Ascending aorta (tissue), 2 donors: Measurements from ENCODE around the gene MTNR1B. TPM values are rescaled to one million over a fixed set of nuclear protein-coding genes. Genes with fewer than 3 reads are reported as not detected.

Source experiments
- DNase-seq, 2 donors: peaks; one replicate each; pipeline ENCODE4 v3.0.0-alpha.2; 2019; ENCODE audit warnings: low spot score in 2 of 2
- H3K27ac ChIP-seq, 2 donors: fragments of 200-600 bp; sonication (generic); one replicate each; pipeline ENCODE4 v1.5.1; 2016 to 2017; ENCODE audit warnings: mild to moderate bottlenecking in 1 of 2
- H3K27me3 ChIP-seq: fragments of 200-600 bp; sonication (generic); one replicate; pipeline ENCODE4 v1.5.1; 2017
- H3K36me3 ChIP-seq, 2 donors: fragments of 200-600 bp; sonication (generic); one replicate each; pipeline ENCODE4 v1.5.1; 2016
- H3K4me1 ChIP-seq, 2 donors: fragments of 200-600 bp; sonication (generic); one replicate each; pipeline ENCODE4 v1.5.1; 2016 to 2017; ENCODE audit warnings: mild to moderate bottlenecking in 1 of 2
- H3K4me3 ChIP-seq, 2 donors: fragments of 200-600 bp; sonication (generic); one replicate each; pipeline ENCODE4 v1.5.1; 2016 to 2017; ENCODE audit warnings: mild to moderate bottlenecking in 1 of 2
- H3K9me3 ChIP-seq, 2 donors: fragments of 200-600 bp; sonication (generic); one replicate each; pipeline ENCODE4 v1.5.1; 2016
- intact Hi-C: fragments of 100-400 bp; cut with DNase I; formaldehyde crosslinking; loops from one replicate; pipeline ENCODE4 v1.15.1; 2023
- total RNA-seq: library from RNA; depleted of rRNA; stranded (reverse); fragments of >200 nt; gene quantifications from one replicate; pipeline ENCODE4 v1.1.0, GENCODE V29; 2016
- TF ChIP-seq, protein P1 (sequence below), 3 experiments: fragments of 200-600 bp in 2 of 3; fragments of 450-650 bp in 1 of 3; sonication (generic) in 2 of 3; IDR thresholded peaks; one replicate each; pipeline ENCODE4 v1.5.1; 2016 to 2019; ENCODE audit warnings: antibody characterized with exemption in 3 of 3, mild to moderate bottlenecking in 1 of 3, moderate library complexity in 1 of 3

MTNR1B gene
- total RNA-seq, 1 donor from 2014 or later: not detected

DNA sequence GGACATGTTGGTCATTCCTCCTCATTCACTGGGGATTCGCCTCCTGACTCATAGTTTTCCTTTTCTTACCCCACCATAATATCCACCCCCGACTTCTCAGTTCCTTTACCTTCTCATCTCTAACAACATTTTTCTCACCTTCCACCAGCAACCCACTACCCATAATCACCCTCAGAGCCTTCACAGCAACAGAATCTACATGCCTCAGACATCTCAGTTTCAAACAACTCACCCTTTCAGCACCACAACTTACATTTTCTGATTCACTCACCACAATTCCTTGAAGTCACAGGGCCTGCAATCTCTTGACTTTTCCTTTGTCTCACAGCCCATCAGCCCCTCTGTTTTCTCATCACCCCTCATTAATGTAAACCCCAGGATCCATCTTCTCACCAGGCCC lies 2.3 kb upstream of the MTNR1B start:
- H3K27ac ChIP-seq: no peak overlapping the region
- H3K27me3 ChIP-seq: no peaks in the 10 kb centered on the region
- H3K4me1 ChIP-seq: no peaks in the 10 kb centered on the region
- no peaks in the 10 kb centered on the region for H3K9me3 ChIP-seq
- TF ChIP-seq, protein P1, sequence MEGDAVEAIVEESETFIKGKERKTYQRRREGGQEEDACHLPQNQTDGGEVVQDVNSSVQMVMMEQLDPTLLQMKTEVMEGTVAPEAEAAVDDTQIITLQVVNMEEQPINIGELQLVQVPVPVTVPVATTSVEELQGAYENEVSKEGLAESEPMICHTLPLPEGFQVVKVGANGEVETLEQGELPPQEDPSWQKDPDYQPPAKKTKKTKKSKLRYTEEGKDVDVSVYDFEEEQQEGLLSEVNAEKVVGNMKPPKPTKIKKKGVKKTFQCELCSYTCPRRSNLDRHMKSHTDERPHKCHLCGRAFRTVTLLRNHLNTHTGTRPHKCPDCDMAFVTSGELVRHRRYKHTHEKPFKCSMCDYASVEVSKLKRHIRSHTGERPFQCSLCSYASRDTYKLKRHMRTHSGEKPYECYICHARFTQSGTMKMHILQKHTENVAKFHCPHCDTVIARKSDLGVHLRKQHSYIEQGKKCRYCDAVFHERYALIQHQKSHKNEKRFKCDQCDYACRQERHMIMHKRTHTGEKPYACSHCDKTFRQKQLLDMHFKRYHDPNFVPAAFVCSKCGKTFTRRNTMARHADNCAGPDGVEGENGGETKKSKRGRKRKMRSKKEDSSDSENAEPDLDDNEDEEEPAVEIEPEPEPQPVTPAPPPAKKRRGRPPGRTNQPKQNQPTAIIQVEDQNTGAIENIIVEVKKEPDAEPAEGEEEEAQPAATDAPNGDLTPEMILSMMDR (IDR thresholded peaks at IDR 0.05): no peak
- intact Hi-C loops: no loop called here
- no peaks in the 10 kb centered on the region for H3K36me3 ChIP-seq
- DNase-seq: no peak
- H3K4me3 ChIP-seq: no peak overlapping the region

DNA sequence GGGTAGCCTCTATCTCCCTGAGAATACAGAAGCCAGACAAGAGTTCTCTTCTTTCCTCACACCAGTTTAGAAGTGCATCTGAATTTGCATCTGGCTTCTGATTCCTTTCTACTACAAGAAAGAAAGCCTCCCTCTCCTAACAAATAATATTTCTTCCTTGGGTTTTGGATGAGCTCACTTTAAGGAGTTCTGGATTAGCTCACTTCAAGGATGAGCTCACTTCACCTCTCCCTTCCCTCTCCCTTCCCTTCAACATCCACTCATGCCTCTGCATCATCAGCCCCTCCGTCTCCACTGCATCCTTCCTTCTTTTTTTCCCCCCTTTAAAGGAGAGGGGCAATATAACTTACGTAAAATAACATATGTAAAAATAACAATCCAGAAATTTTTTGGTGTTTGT lies 1.6 kb upstream of the MTNR1B start:
- no peak overlapping the region for H3K4me3 ChIP-seq
- intact Hi-C loops: no loop called here
- H3K27ac ChIP-seq: no peak overlapping the region
- no peaks in the 10 kb centered on the region for H3K9me3 ChIP-seq
- H3K27me3 ChIP-seq: no peaks in the 10 kb centered on the region
- H3K4me1 ChIP-seq: no peaks in the 10 kb centered on the region
- TF ChIP-seq, protein P1 (IDR thresholded peaks at IDR 0.05): no peak
- H3K36me3 ChIP-seq: no peaks in the 10 kb centered on the region
- no peak for DNase-seq

DNA sequence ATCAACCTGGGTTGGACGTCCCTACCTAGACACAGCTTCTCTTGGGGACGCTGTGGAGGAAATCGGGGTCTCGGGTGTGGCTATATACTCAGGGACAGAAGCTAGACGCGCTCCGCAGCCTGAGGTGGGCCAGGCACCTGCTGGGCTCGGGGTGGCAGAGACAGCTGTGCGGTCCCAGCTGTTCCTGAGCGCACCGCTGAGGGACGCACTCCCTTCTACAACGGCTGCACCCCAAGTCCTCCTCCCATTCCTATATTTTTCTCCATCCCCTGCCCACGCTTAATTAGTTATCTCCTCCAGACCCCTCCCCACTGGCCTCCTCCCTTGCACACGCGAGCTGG lies 188 bp upstream of the MTNR1B start:
- no peak overlapping the region for H3K27ac ChIP-seq
- no peak overlapping the region for H3K4me3 ChIP-seq
- H3K36me3 ChIP-seq: no peaks in the 10 kb centered on the region
- no peaks in the 10 kb centered on the region for H3K9me3 ChIP-seq
- DNase-seq: no peak
- TF ChIP-seq, protein P1 (IDR thresholded peaks at IDR 0.05): no peak
- H3K27me3 ChIP-seq: no peaks in the 10 kb centered on the region
- intact Hi-C loops: no loop called here
- H3K4me1 ChIP-seq: no peaks in the 10 kb centered on the region

DNA sequence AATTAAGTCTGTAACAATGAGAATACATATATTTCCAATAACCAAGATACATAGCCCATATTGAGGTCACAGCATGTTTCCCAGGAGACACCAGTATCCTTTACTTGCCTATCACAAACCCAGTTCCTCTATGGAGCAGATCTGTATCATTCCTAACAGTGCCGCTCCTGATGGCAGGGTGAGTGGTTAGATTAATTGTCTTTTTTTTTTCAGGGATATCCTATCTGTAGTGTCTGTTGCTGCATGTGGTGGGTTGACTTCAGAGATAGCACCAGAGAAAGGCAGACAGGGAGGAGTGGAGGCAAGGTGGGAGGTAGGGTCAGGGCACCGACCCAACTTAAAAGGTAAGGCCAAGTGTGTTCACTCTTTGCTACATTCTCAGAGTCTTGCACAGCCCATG lies 2.8 kb downstream of the MTNR1B start:
- intact Hi-C loops: no loop called here
- Histone ChIP-seq H3K4me3 (no peak overlapping the region), H3K27me3 (no peaks in the 10 kb centered on the region), H3K27ac (no peak overlapping the region), H3K9me3 (no peaks in the 10 kb centered on the region), H3K4me1 (no peaks in the 10 kb centered on the region), H3K36me3 (no peaks in the 10 kb centered on the region)
- DNase-seq: no peak
- TF ChIP-seq, protein P1 (IDR thresholded peaks at IDR 0.05): no peak

DNA sequence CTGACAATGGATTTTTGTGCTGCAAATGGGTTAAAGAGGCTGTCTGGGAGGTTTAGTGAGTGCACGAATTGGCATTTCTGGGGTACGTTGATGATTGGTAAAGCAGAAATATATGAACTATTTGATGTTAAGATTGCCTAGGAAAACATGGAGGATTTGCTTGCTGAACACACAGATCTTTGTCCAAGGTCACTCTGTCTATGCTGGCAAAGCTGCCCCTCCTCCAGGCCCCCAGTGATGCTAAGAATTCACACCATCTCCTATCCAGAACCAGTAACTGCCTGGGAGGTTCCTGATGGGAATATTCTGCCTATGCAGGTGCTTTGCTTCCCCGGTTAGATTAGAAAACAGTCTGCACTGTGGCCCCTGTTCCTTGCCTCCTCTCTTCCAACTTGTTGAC lies 5.8 kb downstream of the MTNR1B start:
- no peaks in the 10 kb centered on the region for H3K27me3 ChIP-seq
- no peaks in the 10 kb centered on the region for H3K9me3 ChIP-seq
- no peak overlapping the region for H3K27ac ChIP-seq
- H3K4me1 ChIP-seq: no peaks in the 10 kb centered on the region
- H3K36me3 ChIP-seq: no peaks in the 10 kb centered on the region
- intact Hi-C loops: no loop called here
- TF ChIP-seq, protein P1 (IDR thresholded peaks at IDR 0.05): no peak
- DNase-seq: no peak
- H3K4me3 ChIP-seq: no peak overlapping the region

DNA sequence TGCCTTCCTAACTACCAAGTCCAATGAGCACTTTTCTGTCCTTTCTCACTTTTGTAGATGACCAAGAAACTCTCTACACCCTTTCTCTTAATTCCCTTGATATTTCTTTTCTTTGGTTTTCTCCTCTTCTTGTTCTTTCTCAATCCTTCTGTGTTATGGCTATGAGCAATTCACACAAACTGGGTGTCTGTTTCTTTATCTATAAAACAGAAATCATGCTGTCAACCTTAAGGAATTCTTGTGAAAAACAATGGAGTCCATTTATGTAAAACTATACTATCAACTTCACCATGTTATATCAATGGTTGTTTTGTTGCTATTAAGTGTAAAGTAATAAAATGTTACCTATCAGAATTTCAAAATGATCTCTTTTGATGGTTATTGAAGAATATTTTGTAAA lies 7.2 kb downstream of the MTNR1B start:
- no peak overlapping the region for H3K4me3 ChIP-seq
- H3K36me3 ChIP-seq: no peaks in the 10 kb centered on the region
- no peak for DNase-seq
- no peak overlapping the region for H3K27ac ChIP-seq
- no peaks in the 10 kb centered on the region for H3K9me3 ChIP-seq
- no peaks in the 10 kb centered on the region for H3K4me1 ChIP-seq
- no peaks in the 10 kb centered on the region for H3K27me3 ChIP-seq
- intact Hi-C loops: no loop called here
- TF ChIP-seq, protein P1 (IDR thresholded peaks at IDR 0.05): no peak
